Fibroblast of villous mesenchyme (primary cell): ENCODE measurements around the gene NPDC1. TPM values are rescaled to one million over a fixed set of nuclear protein-coding genes. Genes with fewer than 3 reads are reported as not detected.

Source experiments
- DNase-seq: peaks from one replicate; pipeline ENCODE4 v3.0.0-alpha.2; 2010; ENCODE audit warnings: low read depth
- H3K4me3 ChIP-seq: 2 replicates; pipeline ENCODE4 v1.5.1; 2011; ENCODE audit warnings: low read depth, mild to moderate bottlenecking, low read length
- CTCF ChIP-seq: IDR thresholded peaks from 2 replicates; pipeline ENCODE4 v1.5.1; 2012; ENCODE audit warnings: low read depth, mild to moderate bottlenecking, low read length; ENCODE audit not compliant: insufficient read depth
- total RNA-seq: library from RNA; depleted of rRNA; stranded (reverse); fragments of >200 nt; gene quantifications from 2 replicates; pipeline ENCODE4 v1.2.3, GENCODE V29; 2012

Gene NPDC1
- total RNA-seq, 1 donor: 13.0 TPM

GRCh38 chr9:137074657-137075274, 28.8 kb upstream of the NPDC1 start:
- no peak for DNase-seq
- no peak for TF ChIP-seq CTCF
- no peak overlapping the region for H3K4me3 ChIP-seq

- no peak for DNase-seq
- no peak for TF ChIP-seq CTCF
- no peak overlapping the region for H3K4me3 ChIP-seq
Observed at GRCh38 chr9:137073992-137074399, 28.0 kb upstream of the NPDC1 start.

- no peak for TF ChIP-seq CTCF
- no peak for DNase-seq
- H3K4me3 ChIP-seq: no peak overlapping the region
Observed at GRCh38 chr9:137071282-137071681, 25.3 kb upstream of the NPDC1 start.

- peak overlapping the region; percentile 51 for H3K4me3 ChIP-seq
- DNase-seq: no peak
- no peak for TF ChIP-seq CTCF
Observed at GRCh38 chr9:137070906-137071275, 24.9 kb upstream of the NPDC1 start.

- peak within 1 kb of the TSS; percentile 51 for H3K4me3 ChIP-seq
- no peak for TF ChIP-seq CTCF
- DNase-seq: peak; percentile 90
Observed at GRCh38 chr9:137070201-137070905, 24.4 kb upstream of the NPDC1 start, which contains the start of gene SAPCD2. TSS of gene SAPCD2 (minus strand) at chr9:137070557. CDS start at chr9:137070460, 97 bp downstream.

GRCh38 chr9:137069508-137070091, 23.6 kb upstream of the NPDC1 start:
- H3K4me3 ChIP-seq: peak overlapping the region; percentile 38
- TF ChIP-seq CTCF: no peak
- no peak for DNase-seq
